Measurements from ENCODE around the gene MAPKAPK5.

- TF ChIP-seq CTCF (IDR thresholded peaks at IDR 0.05): no peak
- no peak for TF ChIP-seq POLR2A (IDR thresholded peaks at IDR 0.05)
Measured at GRCh38 chr12:111807232-111807631, 34.8 kb upstream of the MAPKAPK5 start.

All from Peyer's patch (tissue), 4 donors.